GM12872 (cell line): ENCODE data around the gene KIF18B.

ENCODE experiments used
- CTCF ChIP-seq: IDR thresholded peaks from 3 replicates; pipeline ENCODE4 v1.5.1; 2011; ENCODE audit warnings: low read depth, mild to moderate bottlenecking, low read length, moderate library complexity; ENCODE audit not compliant: insufficient read depth

KIF18B gene

DNA sequence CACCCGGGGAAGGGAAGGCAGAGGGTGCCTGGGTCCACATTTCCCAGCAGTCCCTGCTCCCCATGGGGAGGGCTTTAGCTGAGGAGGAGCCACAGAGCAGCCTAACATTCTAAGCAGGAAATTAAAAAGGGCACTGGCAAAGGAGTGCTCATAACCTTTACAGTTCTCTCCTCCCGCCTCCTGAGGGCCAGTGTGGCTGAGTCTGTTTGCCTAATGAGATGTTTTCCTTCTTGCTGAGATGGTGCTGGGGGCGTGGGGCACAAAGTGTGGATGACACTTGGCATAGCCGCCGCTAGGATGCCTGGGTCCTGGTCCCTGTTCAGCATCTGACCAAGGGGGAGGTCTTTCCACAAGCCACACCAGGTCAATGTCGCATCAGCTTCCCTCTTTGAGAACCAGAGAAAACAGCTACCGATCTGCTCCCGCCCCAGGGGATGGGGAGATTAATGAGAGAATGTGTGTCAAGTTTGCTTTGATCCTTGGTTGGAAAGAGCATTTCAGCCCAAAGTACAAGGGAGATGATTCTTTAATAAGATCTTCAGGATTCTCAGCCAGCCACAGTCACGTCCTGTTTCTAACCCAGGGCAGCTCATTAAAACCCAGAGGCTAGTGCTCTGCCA, 5.8 kb downstream of the KIF18B start:
- no peak for TF ChIP-seq CTCF

- no peak for TF ChIP-seq CTCF
Measured at GRCh38 chr17:44940768-44941167, 6.8 kb downstream of the KIF18B start.

GRCh38 chr17:44940317-44940716, 7.3 kb downstream of the KIF18B start:
- TF ChIP-seq CTCF, result no peak

- no peak for TF ChIP-seq CTCF
Measured at GRCh38 chr17:44935116-44935515, 12.5 kb downstream of the KIF18B start.

DNA sequence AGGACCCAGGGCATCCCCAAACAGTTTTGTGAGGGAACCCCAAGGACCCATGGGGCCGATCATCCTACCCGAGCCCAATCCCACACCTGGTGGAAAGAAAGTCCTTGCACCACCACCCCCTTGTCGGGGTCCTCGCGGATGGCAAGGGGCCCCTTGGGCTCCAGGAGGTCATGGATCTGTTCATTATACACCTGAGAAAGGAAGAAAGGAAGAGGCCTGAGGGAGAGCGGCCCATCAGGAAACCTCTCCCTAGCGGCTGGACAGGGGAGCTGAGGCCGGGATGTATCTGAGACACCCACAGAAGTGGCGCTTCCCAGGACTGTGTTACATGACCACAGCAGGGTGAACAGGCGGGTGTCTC, 12.8 kb downstream of the KIF18B start:
- no peak for TF ChIP-seq CTCF

GRCh38 chr17:44933824-44934744, 13.5 kb downstream of the KIF18B start:
- no peak for TF ChIP-seq CTCF

DNA sequence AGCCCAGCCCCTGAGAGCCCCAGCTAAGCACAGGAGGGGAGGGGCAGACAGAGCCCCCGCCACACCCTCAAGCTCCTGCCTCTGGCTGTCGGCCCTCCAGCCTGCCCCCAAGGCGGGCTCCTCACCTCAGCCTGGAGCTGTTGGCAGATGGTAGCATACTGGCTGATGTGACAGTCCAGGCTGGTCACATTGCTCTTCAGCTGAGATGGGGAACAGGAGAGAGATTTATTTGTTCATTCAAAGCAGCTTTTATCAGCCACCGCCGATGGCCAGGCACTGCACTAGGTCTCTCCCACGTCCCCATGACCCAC, 14.8 kb downstream of the KIF18B start:
- TF ChIP-seq CTCF, result no peak
